ENCODE data around the gene RNF150.
A peak's percentile ranks its signal among the peaks of the same experiment; 100 is the strongest.

RNF150 gene

GRCh38 chr4:141011901-141012315 lies 121.4 kb downstream of the RNF150 start:
- TF ChIP-seq CTCF (conservative IDR thresholded peaks at IDR 0.05; ENCODE audit: control insufficient read depth, insufficient read depth, low read depth, low read length), result no peak
- no peak for DNase-seq (ENCODE audit: low read depth)
- H3K4me3 ChIP-seq (ENCODE audit: control insufficient read depth, low read depth, low read length), result no peak overlapping the region

DNA sequence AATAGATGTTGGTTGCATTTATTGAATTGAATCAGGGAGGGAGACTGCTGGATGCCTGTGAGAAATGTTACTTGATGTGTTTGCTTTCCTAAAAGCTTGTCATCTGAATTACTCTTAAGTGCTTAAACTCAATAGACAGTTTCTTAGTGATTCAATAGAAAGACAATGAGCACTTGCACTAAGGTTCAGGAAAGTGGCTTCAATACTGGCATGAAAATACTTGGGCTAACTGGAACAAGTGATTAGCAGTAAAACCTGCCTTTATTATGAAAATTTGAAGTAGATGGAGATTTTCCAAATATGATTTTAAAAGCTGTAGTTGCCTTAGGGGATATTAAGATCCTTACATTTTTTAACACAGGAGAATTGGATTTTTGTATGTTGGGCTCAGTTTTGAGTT lies 123.3 kb downstream of the RNF150 start:
- no peak for DNase-seq (ENCODE audit: low read depth)

GRCh38 chr4:141009129-141009528 lies 124.1 kb downstream of the RNF150 start:
- no peak for DNase-seq (ENCODE audit: low read depth)
- TF ChIP-seq CTCF (conservative IDR thresholded peaks at IDR 0.05; ENCODE audit: control insufficient read depth, insufficient read depth, low read depth, low read length), result no peak
- no peak overlapping the region for H3K4me3 ChIP-seq (ENCODE audit: control insufficient read depth, low read depth, low read length)

More for the DNA sequence above, 123.3 kb downstream of the RNF150 start:
- no peak overlapping the region for H3K4me3 ChIP-seq (ENCODE audit: control insufficient read depth, low read depth, low read length)
- no peak for TF ChIP-seq CTCF (conservative IDR thresholded peaks at IDR 0.05; ENCODE audit: control insufficient read depth, insufficient read depth, low read depth, low read length)

- no peak for TF ChIP-seq CTCF (conservative IDR thresholded peaks at IDR 0.05; ENCODE audit: control insufficient read depth, insufficient read depth, low read depth, low read length)
- H3K4me3 ChIP-seq (ENCODE audit: control insufficient read depth, low read depth, low read length), result no peak overlapping the region
- no peak for DNase-seq (ENCODE audit: low read depth)
Measured at GRCh38 chr4:141006242-141006802, 126.9 kb downstream of the RNF150 start.

DNA sequence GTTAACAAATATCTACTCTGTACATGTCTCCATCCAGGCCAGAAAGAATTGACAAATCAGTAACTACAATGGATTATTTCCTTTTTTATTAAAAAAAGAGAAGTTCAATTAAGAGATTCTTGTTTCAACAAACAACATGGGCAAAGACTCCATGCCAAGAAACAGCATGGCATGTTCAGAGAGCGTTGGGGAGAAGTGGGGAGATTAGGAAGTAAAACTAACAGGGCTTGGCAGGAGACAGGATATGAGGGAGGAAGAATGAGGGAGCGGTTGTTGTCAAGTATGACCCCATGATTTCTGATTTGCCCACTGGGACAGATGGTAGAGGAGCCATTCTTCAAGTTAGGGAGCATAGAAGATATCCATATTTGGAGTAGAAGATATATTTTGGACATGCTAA lies 128.4 kb downstream of the RNF150 start:
- DNase-seq (ENCODE audit: low read depth), result no peak
- TF ChIP-seq CTCF (conservative IDR thresholded peaks at IDR 0.05; ENCODE audit: control insufficient read depth, insufficient read depth, low read depth, low read length), result no peak
- no peak overlapping the region for H3K4me3 ChIP-seq (ENCODE audit: control insufficient read depth, low read depth, low read length)

DNA sequence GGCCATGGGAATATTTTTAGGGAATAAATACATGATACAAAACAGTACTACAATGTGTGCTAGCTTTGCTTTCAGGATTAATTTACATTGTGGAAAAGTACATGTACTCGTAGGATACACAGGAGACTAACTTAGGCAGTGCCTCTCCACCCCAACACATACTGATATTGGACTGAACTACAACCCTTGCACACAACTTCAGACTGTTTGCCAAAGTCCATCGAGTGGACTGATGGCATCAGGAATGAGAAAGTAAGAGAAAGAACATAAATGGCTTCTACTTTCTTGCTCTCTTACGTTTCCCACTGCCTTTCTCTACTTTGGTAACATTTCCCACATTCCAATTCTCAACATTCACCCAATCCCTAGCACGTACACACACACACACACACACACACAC lies 130.1 kb downstream of the RNF150 start:
- TF ChIP-seq CTCF (conservative IDR thresholded peaks at IDR 0.05; ENCODE audit: control insufficient read depth, insufficient read depth, low read depth, low read length), result no peak
- no peak overlapping the region for H3K4me3 ChIP-seq (ENCODE audit: control insufficient read depth, low read depth, low read length)
- DNase-seq (ENCODE audit: low read depth), result no peak

DNA sequence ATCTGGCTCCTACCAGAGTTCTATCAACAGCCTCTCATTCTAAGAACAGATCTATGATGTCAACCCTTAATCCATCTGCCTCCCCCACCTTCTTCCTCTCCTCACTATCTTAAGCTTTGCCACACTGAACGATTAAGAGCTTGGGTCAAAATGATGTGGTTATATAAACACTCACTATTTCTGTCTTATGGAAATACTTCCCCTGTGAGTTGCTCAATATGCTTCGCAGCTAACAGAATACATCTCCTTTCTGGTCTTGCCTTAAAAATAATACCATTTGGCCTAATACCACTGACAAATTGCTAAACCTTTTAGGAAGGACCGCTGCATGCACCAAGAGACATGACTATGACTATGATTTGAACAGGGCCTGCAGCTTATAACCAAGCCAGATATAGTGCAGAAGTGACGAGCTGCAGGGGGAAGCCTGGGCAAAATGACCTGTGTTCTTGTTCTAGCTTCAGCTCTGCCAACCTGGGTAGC lies 130.9 kb downstream of the RNF150 start:
- H3K4me3 ChIP-seq (ENCODE audit: control insufficient read depth, low read depth, low read length), result no peak overlapping the region
- no peak for TF ChIP-seq CTCF (conservative IDR thresholded peaks at IDR 0.05; ENCODE audit: control insufficient read depth, insufficient read depth, low read depth, low read length)
- peak; percentile 7 for DNase-seq (ENCODE audit: low read depth)
